HG02571 (cell line): ENCODE measurements around the gene CTTNBP2NL.
A peak's percentile ranks its signal among the peaks of the same experiment; 100 is the strongest.
"Not testable (repeated sequence)": the region's sequence is repeated elsewhere in the genome, so short reads cannot be mapped to it uniquely, and the experiment has no call there.

ENCODE experiments used
- ATAC-seq: cut with Tn5 transposase; IDR thresholded peaks from one replicate; pipeline ENCODE4 v1.9.1; 2021; ENCODE audit warnings: mild to moderate bottlenecking, moderate library complexity; ENCODE audit not compliant: unreplicated experiment

The CTTNBP2NL gene

GRCh38 chr1:112461200-112461871 is 65.3 kb downstream of the CTTNBP2NL start:
- no peak for ATAC-seq

- no peak for ATAC-seq
Observed at GRCh38 chr1:112462953-112463279, 66.9 kb downstream of the CTTNBP2NL start.

GRCh38 chr1:112464501-112464900 is 68.5 kb downstream of the CTTNBP2NL start:
- ATAC-seq, result no peak

GRCh38 chr1:112465122-112465521 is 69.1 kb downstream of the CTTNBP2NL start:
- ATAC-seq, result no peak

- ATAC-seq, result peak; percentile 88
Observed at GRCh38 chr1:112466078-112466660, 70.2 kb downstream of the CTTNBP2NL start.

- not testable (repeated sequence) for ATAC-seq
Observed at GRCh38 chr1:112470324-112470723, 74.3 kb downstream of the CTTNBP2NL start.

- ATAC-seq, result no peak
Observed at GRCh38 chr1:112470966-112471365, 75.0 kb downstream of the CTTNBP2NL start.

- ATAC-seq, result no peak
Observed at GRCh38 chr1:112472142-112472541, 76.1 kb downstream of the CTTNBP2NL start.

- no peak for ATAC-seq
Observed at GRCh38 chr1:112477550-112477949, 81.5 kb downstream of the CTTNBP2NL start.

GRCh38 chr1:112478314-112478713 is 82.3 kb downstream of the CTTNBP2NL start:
- ATAC-seq, result no peak

GRCh38 chr1:112486063-112486462 is 90.0 kb downstream of the CTTNBP2NL start:
- not testable (repeated sequence) for ATAC-seq

GRCh38 chr1:112487686-112488085 is 91.7 kb downstream of the CTTNBP2NL start:
- ATAC-seq, result not testable (repeated sequence)

- no peak for ATAC-seq
Observed at GRCh38 chr1:112488141-112488540, 92.1 kb downstream of the CTTNBP2NL start.

- no peak for ATAC-seq
Observed at GRCh38 chr1:112492076-112492475, 96.1 kb downstream of the CTTNBP2NL start.

- no peak for ATAC-seq
Observed at GRCh38 chr1:112493351-112493750, 97.3 kb downstream of the CTTNBP2NL start.

GRCh38 chr1:112496290-112496689 is 100.3 kb downstream of the CTTNBP2NL start:
- ATAC-seq, result no peak

- ATAC-seq, result no peak
Observed at GRCh38 chr1:112501810-112502641, 106.0 kb downstream of the CTTNBP2NL start.

GRCh38 chr1:112502826-112503225 is 106.8 kb downstream of the CTTNBP2NL start:
- ATAC-seq, result no peak

GRCh38 chr1:112504001-112504660 is 108.1 kb downstream of the CTTNBP2NL start:
- no peak for ATAC-seq

GRCh38 chr1:112504661-112505399 is 108.8 kb downstream of the CTTNBP2NL start:
- ATAC-seq, result no peak

GRCh38 chr1:112505400-112505785 is 109.4 kb downstream of the CTTNBP2NL start:
- no peak for ATAC-seq
